HS-27A (cell line): ENCODE results near the gene TRAFD1.

Source experiments
- DNase-seq: peaks from one replicate; pipeline ENCODE4 v3.0.0-alpha.2; 2012; ENCODE audit warnings: low read depth, missing footprints

The TRAFD1 gene

DNA sequence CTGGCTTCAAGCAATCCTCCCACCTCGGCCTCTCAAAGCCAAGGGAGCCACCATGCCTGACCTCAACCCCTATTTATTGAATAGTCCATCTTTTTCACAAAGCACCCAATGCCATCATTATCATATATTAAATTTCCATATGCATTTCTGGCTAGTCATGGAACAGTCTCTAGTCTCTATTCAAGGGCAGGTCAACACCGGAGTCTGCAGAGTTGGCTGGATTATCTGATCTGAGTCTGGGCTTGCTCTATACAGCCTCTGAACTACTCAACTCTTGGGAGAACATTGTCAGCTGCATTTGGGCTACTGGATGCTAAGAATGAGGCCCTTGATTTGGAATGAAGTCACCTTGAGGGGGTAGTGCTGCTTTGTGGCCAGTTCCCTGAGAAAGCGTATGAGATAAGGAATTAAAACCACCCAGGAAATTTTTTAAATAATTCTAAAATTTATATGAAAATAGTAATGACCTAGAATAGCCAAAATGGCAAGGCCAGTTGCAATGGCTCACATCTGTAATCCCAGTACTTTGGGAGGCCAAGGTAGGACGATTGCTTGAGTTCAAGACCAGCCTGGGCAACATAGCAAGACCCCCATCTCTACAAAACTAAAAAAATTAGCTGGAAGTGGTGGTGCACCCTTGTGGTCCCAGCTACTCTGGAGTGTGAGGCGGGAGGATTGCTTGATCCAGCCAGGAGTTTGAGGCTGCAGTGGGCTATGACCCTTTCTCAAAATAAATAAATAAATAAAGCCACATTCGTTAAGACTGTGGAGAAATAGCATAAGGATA lies 9.9 kb upstream of the TRAFD1 start:
- no peak for DNase-seq

DNA sequence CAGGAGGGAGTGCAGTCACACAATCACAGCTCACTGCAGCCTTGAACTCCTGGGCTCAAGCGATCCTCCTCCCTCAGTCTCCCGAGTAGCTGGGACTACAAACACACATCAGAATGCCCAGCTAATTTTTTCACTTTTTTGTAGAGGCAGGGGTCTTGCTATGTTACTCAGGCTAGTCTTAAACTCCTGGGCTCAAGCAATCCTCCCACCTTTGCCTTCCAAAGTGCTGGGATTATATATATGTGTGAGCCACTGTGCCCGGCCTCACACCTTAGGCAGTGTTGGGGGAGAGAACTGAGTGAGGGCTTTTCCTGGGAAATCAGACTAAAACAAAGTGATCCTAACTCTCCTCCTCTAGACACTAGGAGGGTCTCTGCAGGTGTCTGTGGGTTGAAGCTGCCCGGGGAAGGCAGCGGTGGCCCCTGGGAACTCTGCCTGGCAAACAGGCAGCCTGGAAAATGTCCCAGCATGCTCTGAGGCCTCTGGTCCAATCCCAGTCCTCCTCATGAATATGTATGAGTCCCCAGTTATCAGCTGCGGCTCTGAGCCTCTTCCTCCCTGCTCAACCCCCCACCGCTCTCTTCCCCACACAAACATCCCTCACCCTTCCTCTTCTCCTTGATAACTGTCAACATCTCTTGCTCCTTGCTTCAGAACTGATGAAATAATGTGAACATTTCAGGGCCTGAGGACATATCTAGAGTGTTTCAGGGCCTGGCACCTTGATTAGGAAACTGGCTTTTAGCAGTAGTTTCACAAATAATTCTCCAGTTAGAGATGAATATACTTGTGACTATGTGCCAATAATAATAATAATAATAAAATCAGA lies 8.9 kb upstream of the TRAFD1 start:
- no peak for DNase-seq

- no peak for DNase-seq
These were observed 7.7 kb upstream of the TRAFD1 start for GRCh38 chr12:112117685-112118084.

DNA sequence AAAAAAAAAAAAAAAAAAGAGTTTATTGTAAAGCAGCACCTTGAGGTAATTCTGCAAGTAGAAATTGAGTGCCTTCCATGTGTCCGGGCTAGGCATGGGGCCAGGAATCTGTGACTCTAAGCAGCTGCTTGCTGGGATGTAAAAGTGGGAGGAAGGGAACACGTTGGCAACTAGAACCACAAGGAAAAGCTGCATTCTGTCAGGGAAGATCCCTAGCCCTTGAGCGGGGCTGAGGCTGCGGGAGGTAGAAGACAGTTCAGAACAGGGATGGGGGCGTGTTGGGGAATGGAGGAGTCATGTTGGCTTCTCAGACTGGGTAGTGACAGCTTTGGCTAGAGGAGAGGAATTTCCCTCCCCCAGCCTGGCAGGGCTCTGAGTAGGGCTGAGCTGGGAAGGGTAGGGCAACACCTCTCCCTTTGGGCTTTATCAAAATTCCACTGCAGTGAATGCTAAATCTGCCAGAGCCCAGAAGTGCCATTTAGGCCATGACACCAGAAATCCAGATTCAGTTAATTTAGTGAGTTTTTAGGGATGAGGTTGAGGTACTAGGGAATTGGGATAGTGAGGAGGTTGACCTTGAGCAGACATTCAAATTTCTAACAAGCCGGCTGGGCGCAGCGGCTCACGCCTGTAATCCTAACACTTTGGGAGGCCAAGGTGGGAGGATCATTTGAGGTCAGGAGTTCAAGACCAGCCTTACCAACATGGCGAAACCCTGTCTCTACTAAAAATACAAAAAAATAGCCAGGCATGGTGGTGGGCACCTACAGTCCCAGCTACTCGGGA lies 3.4 kb upstream of the TRAFD1 start:
- DNase-seq = peak; percentile 33

DNA sequence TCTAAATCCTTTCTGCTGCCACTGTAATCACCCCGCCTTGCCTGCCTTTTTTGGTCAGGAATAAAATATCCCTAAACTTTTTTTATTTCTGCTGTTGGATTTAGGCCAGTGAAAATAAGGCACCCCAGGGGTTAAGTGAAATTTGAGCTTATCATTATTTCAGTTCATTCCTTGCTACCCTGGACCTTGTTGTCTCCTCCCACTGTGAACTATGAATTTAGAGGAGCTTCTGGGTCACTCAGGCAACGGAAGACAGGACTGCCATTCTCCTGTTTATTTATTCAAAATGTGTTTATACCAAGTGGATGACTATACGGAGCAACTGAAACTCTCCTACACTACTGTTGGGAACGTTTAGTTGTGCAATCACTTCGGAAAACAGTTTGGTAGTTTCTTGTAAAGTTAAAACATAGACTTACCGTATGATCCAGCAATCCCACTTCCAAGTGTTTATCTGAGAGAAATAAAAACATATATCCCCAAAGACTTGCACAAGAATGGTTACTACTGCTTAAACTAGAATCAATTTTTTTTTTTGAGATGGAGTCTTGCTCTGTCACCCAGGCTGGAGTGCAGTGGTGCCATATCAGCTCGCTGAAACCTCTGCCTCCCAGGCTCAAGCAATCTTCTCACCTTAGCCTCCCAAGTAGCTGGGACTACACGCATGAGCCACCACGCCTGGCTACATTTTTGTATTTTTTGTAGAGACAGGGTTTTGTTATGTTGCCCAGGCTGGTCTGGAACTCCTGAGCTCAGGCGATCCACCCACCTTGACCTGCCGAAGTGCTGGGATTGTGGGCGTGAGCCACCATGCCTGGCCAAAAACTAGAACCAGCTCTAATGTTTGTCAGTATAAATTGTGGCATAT lies 2.3 kb upstream of the TRAFD1 start:
- DNase-seq = peak; percentile 35

- no peak for DNase-seq
These were observed 476 bp upstream of the TRAFD1 start for GRCh38 chr12:112124918-112125249.

DNA sequence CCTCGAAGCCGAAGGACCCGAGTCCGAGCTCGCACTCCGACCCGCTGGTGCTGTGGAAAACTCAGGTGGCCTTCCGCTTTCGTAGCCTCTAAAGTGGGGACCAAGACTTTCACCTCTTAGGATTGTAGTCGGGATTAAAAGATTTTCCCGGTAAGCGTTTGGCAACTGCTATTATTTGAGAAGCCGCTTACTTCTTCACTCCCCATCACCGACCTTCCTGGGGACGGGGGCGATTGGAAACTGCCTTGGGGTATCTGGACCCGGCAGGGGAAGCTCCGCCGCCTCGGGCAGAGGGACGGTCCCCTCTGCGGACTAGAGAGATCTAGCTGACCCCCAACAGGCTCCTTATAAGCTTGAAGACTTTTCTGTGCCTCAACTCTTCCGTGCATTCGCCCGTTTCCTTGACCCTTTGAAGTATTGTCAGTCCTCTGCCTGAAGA lies 659 bp downstream of the TRAFD1 start:
- DNase-seq = no peak

GRCh38 chr12:112126911-112127310 lies 1.6 kb downstream of the TRAFD1 start:
- DNase-seq = no peak

- DNase-seq = no peak
These were observed 5.2 kb downstream of the TRAFD1 start for GRCh38 chr12:112130441-112130998.

GRCh38 chr12:112131686-112132085 lies 6.3 kb downstream of the TRAFD1 start:
- DNase-seq = no peak

DNA sequence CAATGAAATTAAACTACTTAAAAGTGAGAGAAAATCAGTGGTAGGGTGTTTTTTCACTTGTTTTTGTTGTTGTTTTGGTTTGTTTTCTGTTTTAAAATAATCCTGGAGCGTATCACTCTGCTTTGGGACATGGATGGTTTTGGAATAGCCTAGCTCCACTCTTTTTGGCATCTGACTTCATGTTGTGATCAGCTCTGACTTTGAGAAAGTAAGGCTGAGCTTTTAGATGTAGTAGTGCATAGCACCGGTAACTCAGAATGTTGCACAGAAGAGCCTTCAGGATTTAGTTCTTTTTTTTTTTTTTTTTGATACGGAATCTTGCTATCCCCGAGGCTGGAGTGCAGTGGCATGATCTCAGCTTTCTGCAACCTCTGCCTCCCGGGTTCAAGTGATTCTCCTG lies 8.1 kb downstream of the TRAFD1 start:
- DNase-seq = no peak

DNA sequence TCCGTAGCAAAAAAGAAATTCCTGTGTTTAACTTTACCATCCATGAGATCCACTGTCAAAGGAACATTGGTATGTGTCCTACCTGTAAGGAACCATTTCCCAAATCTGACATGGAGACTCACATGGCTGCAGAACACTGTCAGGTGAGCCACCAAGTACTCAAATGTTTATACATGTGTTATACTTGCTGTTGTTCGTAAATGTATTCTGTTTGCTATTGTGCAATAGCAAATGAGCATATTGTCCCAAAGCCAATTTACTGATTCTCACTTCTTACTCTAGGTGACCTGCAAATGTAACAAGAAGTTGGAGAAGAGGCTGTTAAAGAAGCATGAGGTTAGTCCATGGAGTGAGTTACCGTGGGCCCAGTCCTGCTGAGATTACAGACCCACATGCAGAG lies 9.4 kb downstream of the TRAFD1 start:
- no peak for DNase-seq

DNA sequence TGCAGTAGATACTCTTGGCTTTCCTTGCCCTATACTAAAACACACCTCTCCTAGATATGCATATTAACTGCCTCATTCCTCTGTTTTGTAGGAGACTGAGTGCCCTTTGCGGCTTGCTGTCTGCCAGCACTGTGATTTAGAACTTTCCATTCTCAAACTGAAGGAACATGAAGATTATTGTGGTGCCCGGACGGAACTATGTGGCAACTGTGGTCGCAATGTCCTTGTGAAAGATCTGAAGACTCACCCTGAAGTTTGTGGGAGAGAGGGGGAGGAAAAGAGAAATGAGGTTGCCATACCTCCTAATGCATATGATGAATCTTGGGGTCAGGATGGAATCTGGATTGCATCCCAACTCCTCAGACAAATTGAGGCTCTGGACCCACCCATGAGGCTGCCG lies 15.4 kb downstream of the TRAFD1 start:
- DNase-seq = no peak

DNA sequence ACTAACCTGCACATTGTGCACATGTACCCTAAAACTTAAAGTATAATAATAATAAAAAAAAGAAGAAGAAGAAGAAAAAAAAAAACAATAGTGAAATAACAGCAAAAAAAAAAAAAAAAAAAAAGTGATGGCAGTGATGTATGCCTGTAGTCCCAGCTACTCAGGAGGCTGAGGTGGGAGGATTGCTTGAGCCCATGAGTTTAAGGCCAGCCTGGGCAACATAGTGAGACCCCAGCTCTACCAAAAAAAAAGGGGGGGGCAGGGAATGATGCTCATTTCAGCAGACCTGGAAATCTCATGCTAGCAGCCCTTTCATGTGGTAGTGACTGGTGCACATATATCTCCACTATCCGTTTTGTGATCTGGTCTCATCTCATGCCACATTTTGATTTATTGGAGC lies 20.8 kb downstream of the TRAFD1 start:
- DNase-seq = no peak

DNA sequence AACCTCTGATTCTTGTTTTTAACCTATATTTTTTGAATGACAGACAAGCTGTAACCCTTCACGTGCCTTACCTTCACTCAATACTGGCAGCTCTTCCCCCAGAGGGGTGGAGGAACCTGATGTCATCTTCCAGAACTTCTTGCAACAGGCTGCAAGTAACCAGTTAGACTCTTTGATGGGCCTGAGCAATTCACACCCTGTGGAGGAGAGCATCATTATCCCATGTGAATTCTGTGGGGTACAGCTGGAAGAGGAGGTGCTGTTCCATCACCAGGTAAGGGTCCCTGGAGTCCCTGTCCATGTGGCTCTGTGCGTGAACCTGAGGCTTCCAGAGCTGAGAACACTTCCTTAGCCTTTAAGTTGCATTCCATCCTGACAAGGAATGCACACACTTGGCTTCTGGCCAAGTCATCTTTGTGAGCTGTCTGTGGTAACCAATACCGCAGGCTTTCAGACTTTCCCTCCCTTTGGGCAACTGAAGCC lies 22.7 kb downstream of the TRAFD1 start:
- DNase-seq = peak; percentile 82

DNA sequence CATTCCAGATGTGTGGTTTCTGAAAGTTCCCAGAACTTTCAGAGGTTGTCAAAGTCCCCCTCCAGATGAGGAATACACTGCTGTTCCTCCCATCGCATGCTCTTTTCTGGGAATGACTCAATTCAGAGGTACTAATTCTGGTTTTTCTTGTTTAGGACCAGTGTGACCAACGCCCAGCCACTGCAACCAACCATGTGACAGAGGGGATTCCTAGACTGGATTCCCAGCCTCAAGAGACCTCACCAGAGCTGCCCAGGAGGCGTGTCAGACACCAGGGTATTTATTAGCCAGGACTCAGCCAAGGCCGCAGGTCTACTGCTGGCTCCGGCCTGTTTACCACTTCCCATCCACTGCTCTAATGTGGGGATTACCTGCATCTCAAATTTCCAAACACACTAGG lies 24.2 kb downstream of the TRAFD1 start:
- no peak for DNase-seq

DNA sequence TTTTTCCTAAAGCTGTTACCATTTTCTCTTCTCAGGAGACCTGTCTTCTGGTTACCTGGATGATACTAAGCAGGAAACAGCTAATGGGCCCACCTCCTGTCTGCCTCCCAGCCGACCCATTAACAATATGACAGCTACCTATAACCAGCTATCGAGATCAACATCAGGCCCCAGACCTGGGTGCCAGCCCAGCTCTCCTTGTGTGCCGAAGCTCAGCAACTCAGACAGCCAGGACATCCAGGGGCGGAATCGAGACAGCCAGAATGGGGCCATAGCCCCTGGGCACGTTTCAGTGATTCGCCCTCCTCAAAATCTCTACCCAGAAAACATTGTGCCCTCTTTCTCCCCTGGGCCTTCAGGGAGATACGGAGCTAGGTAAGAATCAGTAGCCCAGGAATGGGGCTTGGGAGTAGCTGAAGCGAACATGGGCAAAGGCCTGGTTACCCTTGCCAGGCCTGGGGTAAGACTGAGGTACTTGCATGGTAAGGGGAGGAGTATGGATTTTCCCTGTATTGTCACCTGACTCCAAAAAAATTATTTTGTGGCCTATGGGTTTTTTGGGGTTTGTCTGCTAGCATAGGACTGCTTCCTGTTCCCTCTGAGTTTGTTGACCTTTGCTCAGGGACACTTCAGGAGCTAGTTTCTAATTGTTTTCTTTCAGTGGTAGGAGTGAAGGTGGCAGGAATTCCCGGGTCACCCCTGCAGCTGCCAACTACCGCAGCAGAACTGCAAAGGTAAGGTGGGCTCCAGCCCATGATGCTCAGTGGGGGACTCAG lies 26.6 kb downstream of the TRAFD1 start:
- no peak for DNase-seq

DNA sequence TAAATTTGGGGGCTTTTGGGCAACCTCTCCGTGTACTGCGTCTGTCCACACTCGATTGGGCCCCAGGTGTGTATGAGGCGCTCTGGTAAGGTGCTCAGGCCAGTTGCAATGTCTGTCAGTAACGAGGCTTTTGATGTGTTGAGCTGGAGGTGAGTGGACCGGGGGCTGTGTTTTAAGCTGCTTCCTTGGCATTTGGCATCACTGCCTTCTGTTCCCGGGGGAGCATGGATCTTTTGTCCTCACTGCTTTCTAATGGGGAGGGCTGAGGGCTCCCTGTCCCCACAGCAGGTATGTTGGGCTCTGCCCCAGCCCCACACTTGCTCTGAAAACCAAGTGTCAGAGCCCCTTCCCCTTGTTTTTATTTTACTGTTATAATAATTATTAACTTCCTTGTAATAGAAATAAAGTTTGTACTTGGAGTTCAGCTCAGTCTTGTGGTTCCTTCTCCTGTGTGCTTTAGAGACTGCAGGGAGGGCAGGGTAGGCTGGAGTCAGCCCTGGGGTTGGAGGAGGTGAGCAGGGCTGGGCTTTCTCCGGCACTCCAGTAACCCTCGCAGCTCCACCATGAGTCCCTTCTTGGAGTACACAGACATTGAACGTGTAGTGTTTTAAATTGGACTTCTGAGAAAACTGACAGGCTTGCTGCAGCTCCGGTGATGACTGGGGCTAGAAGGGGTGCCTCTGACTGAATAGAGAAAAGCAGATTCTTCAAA lies 28.0 kb downstream of the TRAFD1 start:
- no peak for DNase-seq

DNA sequence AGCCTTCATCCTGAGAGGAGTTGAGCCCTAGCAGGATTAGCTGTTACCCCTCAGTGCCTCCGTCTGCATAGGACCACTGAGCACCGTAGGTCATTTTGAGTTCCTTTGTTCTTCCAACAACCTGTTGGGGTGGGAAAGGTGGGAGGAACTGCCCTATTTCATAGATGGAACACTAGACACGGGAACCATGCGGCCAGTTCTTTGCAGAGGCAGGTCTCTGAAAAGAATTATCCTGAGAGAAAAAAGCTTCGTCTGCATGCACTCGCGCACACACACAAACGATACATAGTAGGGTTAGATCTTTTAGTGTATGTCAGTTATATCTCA lies 28.5 kb downstream of the TRAFD1 start:
- no peak for DNase-seq
